HL-60/S4 (cell line): ENCODE results near the gene RUNX2.

Source experiments
- in situ Hi-C: fragments of 300-500 bp; cut with MboI; formaldehyde crosslinking; loops from 2 replicates; pipeline ENCODE4 v1.14.3; 2022; ENCODE audit warnings: low sequenced_read_pairs

RUNX2 gene

DNA sequence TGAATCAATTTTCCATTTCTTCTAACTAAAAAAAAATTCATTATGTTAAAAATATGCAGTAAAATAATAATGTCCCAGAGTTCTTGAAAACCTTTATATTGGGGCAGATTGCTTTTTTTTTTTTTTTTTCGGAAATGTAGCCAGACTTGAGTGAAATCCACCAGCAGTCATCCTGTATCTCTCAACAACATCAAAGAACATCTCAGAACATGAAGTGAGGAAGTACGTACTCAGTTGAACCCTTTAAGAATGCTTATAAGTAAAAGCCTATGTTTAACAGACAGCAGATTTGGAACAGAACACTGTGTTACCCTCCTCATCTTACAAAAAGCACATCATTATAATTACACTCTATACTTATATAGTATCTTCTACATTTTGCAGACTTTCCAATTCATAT, 100.6 kb downstream of the RUNX2 start:
- in situ Hi-C loops = no loop called here

DNA sequence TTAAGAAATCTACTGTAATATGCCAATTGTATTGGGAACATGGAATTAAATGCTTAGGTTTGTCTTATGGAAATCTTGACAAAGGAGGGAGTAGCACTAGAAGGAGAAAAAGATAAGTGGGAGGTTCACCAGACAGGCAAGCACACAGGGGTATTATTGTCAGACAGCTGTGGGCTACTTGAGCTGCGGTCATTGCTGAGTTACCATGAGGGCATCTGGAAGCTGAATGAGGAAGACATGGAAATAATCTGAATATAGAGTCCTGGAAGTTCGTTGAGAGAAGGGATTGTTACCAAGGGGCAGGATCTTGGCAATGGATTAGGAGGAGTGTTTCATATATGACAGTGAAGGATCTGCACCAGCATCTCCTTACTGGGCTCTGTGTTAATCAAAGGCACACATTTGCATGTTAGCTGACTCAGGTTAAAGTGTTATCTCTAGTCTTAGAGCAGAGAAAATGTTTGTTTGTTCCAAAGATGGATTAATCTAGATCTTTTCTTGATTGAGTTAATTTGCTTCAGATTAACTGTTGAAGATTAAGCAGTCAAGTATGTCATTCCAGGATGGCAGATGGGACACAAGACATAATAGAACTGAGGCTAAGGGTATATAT, 102.6 kb downstream of the RUNX2 start:
- in situ Hi-C loops = no loop called here

DNA sequence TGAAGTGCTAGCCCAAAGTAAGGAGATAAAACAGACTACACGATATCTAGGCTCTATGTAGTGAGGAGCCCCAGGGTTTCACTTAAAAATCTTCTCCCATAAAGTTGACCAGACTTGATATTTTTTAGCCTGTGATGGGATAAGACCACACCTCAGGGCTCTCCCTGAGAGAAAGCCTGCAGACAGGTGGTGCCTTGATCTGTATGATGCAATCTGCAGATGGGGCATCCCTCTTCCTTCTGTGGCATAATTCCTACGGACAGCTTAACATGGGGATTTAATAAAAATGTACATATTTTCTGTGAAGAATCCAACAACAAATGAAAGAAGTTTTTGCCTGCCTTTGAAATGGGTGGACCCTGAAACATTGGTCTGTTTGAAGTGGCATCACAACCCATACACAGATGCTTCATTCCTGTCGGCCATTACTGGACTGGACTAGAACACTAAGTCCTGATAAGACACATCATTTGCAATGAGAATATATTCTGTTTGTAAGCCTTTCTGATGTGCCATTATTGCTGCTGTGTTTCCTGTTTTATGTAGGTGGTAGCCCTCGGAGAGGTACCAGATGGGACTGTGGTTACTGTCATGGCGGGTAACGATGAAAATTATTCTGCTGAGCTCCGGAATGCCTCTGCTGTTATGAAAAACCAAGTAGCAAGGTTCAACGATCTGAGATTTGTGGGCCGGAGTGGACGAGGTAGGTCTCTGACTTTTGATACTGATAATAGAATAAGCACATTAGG, 103.4 kb downstream of the RUNX2 start:
- in situ Hi-C loops = no loop called here

DNA sequence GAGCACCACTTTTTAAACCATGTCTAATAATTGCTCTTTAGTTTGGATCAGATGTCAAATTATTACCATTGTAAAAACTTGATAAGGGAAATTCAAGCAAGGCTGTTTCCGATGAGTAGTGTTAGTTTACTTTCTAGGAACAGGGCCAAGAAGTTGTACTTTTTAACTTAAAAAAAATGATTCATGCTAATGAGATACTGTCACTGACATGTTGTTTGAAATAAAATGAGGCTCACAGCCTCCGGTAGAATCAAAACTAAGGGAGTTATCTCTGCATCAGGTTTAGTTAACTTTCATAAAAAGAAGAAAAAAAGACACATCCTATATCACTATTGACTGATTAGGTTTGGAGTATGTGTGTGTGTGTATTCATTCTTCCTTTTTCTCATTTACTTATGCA, 104.8 kb downstream of the RUNX2 start:
- in situ Hi-C loops = no loop called here

DNA sequence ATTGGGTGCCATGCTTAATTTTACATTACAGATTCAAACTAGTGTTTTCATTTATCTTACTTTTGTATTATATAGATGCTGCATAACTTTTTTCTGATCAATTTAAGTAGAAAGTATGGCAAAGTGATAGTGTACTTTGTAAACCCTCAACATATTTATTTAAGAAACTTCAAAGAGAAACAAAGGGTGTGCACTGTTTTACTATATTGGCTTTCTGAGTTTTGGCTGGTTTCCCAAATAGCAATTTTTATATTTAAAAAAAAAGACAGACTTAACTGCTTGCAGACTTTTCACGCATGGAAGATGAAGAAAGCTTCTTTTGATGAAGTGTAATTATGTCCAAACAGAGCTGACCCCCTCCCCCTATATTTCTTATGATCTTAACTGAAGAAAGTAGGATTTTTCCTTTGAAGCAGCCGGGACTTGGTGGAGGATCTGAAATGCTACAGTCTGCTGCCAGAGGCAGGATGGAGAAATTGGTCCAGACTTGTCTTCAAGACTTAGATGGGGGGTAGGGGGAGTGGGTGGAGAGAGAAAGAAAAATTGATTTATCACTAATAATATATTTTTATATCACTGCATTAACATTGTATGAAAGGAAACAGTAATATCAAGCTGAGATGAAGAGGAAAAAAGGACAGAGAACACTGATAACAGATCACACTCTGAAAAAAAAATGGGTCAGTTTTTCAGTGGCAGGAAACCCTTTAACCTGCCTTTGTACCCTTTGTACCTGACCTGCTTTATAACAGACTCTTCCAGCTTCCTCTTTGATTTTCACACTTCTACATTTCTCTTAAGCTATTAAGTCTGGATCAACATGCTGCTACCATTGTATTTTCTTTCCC, 105.6 kb downstream of the RUNX2 start:
- in situ Hi-C loops = no loop called here

DNA sequence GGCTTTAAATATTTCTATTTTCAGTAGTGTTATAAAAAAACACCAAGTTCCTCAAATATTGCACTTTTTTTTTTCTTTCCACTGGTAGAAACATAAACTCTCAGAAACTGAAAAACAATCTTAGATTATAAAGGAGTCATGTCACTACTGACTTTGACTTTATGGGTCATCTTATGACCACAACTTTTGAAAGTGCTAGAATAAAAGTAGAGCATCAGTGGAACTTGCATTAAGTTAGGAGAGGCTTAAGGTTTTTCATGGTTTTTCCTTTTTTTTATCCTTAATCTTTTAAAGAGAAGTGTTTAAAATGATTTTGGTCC, 106.2 kb downstream of the RUNX2 start:
- in situ Hi-C loops = no loop called here

DNA sequence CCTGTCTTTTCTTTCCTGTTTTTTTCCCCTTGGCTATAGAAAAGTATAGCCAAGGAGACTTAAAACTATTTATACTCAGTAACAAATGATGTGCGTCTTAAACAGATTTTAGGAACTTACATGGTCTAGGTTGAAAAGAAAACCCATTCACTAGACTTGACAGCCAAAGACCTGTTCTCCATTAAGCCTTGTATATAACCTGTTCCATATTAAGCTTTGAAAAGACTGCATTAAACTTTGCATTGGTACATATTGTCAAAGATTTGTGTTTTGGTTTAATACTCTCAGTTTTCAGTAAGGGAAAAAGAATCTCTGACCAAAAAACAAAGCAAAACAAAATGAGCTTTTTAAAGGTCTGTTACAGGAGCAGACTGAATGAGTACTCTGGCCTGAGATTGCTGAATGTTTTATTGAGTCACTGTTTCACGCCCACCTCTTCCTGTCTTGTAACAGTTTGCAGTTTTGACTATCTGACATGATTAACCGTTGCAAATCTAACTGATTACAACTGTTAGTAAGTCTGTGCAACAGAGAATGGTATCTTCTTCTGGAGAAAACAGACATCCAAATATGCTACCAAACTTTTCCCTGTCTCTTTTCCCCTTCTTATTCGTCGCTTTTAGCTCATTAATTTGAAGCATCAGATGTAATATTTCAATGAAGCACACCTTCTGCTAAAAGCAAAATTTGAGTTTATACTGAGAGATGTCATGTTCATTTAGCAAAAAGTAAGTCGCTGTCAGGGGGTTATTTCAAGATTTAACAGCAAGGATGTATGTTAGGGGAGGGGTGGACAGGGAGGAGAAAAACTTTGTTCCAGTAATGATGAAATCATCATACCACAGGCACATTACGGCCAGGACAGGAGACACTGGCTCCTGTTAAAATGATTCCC, 108.7 kb downstream of the RUNX2 start:
- in situ Hi-C loops = no loop called here

DNA sequence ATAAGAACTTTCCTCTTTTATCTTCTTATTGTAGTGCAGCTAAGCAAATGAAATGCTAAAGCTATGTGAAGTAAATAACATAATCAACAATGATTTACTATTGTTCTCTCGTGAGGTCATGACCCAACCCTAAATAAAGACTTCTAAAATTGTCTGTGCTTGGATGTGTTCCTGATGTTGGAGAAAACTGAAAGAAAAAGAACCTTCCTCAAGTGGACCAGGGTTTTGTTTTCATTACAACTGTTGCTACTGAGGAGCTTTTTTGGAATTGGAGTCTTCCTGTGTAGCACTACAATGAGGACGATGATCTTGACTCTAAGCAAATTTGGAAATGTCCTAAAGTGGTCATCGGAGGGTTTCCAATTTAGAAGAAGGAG, 109.3 kb downstream of the RUNX2 start:
- in situ Hi-C loops = no loop called here

DNA sequence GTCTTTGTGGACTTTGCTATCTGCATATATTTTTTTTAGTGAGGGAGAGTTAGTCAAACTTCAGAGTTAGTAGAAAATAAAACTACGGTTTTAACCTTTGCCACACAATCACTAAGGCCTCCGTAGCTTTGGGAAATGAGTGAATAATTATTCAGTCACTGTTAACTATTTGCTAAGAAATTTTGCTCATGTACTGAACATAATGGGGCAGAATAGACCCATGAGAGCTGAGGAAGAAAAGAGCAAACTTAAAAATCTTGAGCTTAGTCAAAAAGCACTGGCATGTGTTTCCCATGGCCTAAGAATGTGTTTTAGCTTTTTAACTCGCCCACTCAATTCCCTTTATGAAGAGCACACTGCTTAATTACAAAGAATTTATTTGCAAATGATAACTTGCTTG, 110.0 kb downstream of the RUNX2 start:
- in situ Hi-C loops = no loop called here

DNA sequence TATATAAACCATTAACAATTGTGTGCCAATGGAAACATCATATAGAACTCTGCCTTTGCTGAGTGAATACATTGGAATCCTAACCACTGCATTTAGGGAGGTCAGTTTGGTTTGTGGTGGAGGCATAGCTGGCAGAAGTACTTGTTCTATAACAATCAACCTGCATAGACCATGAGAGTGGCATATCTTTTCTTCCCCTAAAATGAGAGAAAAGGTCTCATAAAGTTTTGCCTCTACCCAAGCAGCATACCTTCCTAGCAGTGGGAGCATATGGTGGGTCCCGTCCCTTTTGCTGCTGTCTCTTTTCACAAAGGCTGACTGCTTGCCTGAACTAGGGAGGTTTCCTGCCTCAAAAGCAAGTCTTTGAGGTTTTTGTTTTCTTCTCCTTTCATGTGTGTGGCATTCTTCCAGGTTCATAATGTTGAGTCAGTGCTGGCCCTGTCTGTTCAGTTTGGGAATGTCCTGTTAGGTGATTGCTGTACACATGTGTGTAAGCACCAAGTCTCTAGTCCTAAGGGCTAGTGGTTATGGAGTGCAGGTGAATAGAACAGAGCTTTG, 110.8 kb downstream of the RUNX2 start:
- in situ Hi-C loops = no loop called here

DNA sequence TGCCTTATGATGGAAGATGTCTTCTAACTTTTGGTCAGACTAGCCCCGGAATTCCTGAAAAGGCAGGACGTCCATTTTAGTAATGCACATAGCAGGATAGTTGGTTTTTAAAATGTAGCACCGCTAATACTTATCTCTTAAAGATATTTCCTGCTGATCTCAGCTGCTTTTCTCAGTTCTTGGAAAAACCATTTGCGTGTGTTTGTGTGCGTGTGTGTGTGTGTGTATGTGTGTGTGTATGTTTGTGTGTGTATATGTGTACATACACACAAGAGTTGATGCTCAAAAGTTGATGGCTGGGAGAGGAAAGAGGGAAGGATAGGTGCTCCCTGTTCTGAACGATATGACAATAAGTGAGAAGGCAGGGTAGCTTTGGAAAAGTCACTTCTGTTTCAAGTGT, 111.3 kb downstream of the RUNX2 start:
- in situ Hi-C loops = no loop called here

DNA sequence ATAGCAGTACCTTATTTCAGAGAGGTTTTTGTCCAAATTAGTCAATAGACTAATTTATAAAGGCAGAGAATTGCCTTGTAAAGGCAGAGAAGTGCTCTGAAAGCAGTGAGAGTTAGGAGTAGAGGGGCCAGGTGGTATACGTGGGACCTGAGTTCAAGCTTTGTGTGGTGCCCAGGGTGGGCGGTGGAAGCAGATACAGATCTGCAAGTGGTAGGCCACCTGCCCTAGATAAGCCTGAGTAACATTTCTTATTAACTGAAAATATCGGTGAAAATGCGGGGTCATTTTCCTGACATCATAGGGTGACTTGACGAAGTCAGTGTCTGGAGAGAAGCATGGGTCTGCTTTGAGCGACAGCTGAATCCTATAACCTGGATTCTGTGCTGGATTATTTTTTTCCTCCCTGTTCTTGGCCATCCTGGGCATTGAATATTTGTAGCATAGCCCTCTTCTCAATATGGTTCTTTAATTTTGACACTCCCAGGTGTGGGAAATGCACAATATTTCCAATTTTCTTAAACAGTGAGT, 111.8 kb downstream of the RUNX2 start:
- in situ Hi-C loops = no loop called here

DNA sequence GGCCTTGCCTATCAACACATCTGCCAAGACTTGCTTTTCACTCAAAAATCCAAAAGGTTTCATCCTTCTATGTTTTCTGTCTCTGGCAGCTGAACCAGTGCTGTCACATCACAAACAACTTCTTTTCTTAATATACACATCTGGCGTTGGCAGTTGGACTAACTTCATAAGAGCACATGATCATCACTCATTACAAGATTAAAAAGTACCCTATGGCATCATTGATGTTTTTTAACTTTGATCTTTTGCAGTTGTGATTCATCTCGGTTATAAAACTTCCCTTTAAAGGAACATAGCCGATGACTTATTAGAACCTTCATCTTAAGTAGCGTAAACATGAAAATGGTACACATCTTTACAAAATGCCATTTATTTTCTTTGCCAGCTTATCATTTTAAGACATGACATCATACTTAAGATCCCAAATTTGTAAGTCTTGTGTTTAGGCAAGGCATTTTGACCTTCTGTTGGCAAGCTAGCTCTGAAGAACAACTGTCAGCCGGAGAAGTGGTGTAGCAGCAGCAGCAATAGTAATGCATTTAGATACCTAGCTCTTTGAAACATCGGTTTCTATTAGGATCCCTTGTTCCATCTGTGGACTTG, 113.8 kb downstream of the RUNX2 start:
- in situ Hi-C loops = no loop called here

DNA sequence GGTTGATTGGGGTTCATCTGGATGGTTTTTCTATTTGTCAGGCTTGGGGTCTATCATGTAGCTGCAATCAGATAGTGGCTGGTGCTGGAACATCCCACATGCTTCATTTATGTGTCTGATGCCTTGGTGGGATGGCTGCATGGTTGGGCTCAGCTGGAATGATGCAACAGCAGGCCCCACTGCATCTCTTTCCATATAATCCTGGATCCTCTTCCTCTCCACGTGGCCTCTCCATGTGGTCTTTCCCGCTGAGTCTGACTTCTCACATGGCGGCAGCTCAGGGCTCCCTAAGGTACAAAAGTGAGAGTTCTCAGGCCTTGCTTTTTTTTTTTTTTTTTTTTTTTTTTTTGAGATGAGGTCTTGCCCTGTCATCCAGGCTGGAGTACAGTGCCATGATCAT, 114.6 kb downstream of the RUNX2 start:
- in situ Hi-C loops = no loop called here

DNA sequence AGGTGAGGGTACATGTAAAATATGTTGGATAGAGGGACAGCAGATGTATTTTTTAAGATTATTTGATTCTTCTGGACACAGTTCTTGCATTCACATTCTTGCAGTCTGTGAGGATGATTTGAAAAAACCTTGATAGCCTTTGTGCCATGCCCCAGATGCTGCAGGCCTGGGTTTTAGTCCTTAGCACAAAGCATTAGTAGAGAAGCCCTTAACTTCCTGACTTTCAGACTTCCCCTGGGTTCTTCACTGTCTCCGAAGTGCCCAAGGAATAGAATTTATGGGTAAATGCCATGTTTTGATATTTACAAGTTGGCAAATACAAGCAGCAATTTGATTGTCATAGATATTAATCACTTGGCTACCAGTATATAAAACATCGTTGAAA, 117.2 kb downstream of the RUNX2 start:
- in situ Hi-C loops = no loop called here

DNA sequence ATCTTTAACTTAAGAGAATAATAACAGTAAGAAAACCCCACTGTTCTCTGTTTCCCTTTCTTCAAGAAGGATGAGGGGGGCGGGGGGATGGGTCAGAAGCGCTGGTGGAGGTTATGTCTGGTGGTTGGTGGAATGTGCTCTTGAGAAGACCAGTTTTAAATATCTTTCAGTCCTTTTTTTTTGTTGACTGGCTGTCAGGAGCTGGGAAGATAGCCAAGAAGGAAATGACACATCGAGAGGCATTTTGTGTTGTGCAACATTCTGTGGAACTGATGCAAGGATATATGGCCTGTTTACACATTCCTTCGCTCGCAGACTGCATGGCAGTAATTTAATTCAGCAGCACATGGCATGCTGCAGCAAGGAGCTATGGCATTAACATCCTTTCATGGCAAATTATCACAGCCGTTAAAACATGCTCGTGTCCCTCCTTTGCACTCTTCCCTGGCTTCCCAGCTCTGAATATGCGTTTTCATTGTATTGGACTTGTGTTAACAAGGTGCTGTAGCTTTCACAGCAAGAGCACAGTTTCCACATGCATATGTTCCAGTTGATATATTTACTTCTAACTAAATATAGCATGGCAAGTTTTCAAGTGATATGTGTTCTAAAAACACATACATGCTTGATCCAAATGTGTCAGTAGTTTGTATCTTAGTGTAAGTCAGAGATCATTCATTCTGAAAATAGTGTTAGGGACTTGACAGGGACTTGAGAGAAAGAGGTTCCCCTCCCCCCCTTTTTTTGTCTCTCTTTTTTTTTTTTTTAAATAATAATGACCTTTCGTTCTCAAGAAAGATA, 117.8 kb downstream of the RUNX2 start:
- in situ Hi-C loops = no loop called here

DNA sequence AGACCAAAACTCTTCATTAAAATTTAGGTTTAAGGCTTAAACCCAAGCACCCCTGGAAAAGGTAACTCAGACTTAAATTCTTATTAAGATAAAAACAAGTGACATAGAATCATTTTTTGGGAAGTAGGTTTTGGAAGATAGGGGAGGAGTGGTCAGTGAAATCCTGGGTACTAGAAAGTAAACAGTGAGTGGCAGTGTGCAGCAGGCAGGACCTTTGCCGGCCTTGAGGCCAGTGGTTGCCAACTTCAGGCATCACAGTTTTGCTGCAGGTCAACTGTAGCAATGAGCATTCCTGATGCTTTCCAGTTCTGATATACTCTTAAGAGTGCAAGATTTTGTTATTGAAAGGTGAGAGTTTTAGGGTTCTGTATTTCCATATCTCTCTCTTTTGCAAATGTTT, 118.9 kb downstream of the RUNX2 start:
- in situ Hi-C loops = no loop called here

DNA sequence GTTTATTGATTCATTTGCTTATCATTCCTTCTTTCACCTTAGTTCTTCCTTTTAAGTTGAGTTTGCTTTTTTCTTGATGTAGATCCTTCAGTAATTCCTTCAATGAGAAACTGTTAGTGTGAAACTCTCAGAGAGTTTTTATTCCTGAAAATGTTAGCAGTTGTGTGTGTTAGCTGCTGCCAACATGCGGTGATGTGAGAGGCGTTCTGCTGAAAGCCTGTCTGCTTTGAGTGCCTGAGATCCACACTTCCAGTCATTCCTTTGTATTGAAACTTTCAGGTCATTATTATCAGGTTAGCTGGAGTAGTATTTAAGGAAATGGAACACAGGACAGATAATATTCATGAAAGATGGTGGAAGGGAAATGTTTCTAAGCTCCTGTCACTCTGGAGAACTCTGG, 119.6 kb downstream of the RUNX2 start:
- in situ Hi-C loops = no loop called here
